AG08396 (cell line): ENCODE measurements around the gene TBC1D5.

Experiments
- DNase-seq: peaks from one replicate; pipeline ENCODE4 v3.0.0; 2012; ENCODE audit warnings: low spot score, mixed read lengths

Gene TBC1D5

GRCh38 chr3:17349093-17349492 is 393.3 kb downstream of the TBC1D5 start:
- DNase-seq = no peak

- no peak for DNase-seq
Measured at GRCh38 chr3:17342119-17342518, 400.3 kb downstream of the TBC1D5 start.

- no peak for DNase-seq
Measured at GRCh38 chr3:17340693-17341092, 401.7 kb downstream of the TBC1D5 start.

DNA sequence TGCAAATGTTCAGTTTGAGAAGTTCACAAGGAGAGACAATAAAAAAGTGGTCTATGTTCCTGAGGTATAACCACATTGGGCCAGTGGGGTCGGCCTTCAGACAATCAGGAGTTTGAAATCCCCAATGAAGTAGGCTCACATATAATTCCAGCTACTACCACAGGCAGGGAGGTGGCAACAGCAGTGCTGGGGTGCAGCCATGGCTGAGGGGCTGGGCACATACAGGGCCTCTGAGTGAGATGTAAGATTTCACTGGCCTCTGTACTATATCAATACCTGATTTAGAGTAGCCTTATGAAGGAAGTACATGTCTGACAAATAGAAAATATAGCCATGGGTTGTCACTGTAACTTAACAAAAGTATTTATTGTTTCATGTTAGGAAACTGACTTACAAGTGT is 402.2 kb downstream of the TBC1D5 start:
- DNase-seq = no peak

GRCh38 chr3:17339132-17339575 is 403.3 kb downstream of the TBC1D5 start:
- no peak for DNase-seq

GRCh38 chr3:17336291-17336690 is 406.1 kb downstream of the TBC1D5 start:
- DNase-seq = no peak

DNA sequence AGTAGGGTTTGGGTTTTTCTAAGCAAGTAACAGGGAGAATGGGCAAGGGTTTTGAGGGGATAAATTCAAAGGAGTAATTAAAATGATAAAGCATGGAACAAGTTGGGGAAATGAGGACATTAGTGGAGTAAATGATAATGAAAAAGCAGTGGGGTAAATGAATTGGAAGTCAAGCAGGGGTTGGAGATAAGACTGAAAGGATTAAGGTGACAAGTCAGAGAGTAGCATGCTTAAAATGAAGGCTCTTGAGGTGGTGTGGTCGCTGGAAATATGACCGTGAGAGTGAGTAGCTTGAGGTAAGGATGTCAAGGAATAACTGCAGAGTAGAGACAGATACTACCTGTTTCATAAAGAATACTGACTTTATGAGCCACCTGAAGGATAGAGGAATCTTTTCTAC is 408.5 kb downstream of the TBC1D5 start:
- no peak for DNase-seq

DNA sequence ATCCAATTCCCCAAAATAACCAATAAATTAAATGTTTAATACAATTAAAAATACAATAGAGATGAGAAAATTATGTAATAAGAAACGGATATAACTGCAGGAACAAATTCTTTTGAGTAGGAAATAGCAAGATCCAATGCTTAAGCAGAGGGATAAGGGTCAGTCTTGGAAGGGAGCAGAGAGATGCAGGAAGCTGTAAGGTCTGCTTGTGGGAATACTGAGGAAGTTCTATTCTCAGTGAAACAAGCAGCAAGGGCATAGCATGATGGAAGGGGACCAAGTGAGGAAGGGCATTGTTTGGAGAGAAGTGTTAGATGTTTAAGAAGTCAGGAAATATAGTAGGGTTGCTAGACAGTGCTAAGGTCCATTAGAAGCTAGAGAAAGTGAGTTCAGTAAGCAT is 409.0 kb downstream of the TBC1D5 start:
- DNase-seq = no peak

DNA sequence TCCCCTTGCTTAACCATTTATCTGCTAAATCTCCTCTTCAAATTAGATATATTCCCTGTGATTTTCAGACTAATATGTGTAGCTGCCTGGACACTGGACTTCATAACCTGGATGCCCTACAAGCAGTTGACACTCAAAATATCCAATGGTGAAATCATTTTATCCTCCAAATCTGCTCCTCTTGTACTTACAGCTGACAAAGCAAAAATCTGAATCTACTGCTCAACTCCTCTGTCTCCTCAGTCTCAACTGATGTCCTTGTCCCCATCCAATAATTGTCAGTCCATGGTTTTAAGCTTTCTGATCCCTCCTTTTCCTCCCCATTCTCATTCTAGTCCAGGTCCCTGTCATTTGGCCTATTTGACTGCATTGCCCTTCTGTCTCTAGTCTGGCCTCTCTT is 411.8 kb downstream of the TBC1D5 start:
- DNase-seq = no peak

DNA sequence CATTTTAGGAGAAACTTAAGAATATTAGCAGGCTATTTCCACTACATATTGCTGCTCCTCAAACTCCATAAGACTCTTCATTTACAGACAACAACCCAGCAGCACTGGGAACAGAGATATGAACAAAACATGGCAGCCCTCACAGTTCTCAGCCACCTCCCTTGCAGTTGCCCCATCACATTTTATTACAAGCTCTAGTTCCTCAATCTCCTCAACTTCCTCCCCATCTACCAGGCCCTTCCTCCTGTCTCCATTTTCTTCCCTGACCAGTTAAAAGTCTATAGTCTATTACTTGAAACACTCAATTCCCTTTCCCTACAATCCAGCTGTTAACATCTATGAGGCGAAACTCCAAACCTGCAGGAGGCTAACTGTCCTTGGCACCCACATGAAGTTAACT is 412.5 kb downstream of the TBC1D5 start:
- no peak for DNase-seq

DNA sequence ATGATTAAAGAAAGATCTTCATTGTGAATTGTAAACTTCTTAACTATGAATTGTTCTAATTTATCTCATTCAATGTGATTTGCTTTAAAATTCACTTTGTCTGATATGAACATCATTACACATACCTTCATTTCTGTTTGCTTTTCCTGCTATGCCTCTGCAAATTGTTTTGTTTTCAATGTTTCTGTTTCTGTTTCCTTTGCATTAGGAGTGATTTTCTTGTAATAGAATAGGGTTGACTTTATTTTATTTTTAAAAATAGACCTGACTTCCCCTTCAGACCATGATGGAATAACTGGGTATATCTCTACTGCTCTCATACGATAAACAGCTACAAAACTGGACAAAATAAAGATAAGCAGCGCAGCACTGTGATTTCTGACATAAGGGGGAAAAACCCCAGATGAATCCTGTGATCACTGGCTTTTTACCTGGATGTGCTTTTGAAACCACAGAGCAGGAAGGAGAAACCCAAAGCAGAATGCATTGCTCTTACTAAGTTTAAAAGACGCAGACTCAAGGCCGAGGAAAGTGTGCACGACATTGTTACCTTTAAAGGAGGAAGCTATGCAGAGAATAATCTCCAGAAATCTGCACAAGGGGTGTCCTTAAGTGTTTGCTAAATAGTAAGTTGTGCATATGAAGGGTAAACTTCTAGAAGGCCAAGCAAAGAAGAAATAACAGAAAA is 420.2 kb downstream of the TBC1D5 start:
- no peak for DNase-seq

GRCh38 chr3:17320266-17320665 is 422.2 kb downstream of the TBC1D5 start:
- DNase-seq = no peak

DNA sequence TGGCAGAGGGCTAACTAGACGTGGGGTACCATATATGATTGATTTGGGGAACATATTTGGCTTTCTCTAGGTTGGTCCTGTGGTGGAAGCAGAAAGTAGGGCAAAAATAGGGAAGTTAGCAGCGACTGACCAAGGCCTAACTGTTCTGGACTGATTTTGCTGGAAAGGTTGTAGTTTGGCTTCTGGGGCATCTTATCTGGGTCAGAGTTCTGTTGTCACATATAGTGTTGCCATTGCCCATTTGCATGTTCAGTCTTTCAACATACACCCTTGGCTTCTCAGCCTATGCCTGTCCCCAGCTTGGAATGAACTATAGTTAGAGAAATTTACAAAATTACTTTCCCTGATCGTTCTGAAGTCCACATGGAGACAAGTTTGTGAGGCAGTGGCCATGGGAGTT is 426.5 kb downstream of the TBC1D5 start:
- no peak for DNase-seq

- no peak for DNase-seq
Measured at GRCh38 chr3:17314171-17314570, 428.3 kb downstream of the TBC1D5 start.

GRCh38 chr3:17313746-17314145 is 428.7 kb downstream of the TBC1D5 start:
- no peak for DNase-seq

GRCh38 chr3:17310983-17311382 is 431.4 kb downstream of the TBC1D5 start:
- DNase-seq = no peak

DNA sequence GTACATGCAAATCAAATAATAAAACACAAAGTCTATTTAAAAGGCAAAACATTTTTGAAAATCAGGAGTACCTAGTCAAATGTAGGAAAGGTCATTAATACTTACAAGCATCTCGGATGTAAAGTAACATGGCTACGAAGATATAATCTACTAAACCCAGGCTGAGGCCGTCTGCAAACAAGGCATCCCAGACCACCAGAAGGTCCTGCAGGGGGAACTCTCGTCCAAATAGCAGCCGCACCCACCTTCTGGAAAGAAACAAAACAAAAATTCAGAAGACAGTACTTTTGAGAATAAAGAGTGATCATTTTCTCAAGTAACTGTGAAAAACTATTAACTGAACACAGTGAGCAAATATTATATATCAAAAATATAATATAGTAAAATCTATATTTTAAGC is 434.5 kb downstream of the TBC1D5 start:
- no peak for DNase-seq

DNA sequence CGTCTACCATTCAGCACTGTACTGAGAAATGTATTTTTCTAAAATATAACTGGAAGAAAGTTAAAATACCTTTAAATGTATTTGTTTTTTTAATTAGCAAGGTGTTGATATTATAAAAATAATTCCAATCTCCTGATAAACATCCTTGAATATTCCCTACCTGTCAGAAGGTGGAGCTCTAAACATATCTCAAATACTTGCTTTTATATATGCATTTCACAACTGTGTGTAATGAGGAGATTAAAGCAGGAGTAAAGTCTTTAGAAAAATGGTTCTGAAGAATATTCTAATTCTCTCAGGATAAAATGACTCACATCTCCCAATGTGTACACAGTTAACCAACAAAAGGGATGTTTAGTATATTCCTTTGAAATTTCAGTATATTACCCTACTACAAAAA is 434.9 kb downstream of the TBC1D5 start:
- DNase-seq = no peak

GRCh38 chr3:17304969-17305368 is 437.5 kb downstream of the TBC1D5 start:
- no peak for DNase-seq

GRCh38 chr3:17302774-17303173 is 439.7 kb downstream of the TBC1D5 start:
- peak; percentile 7 for DNase-seq

DNA sequence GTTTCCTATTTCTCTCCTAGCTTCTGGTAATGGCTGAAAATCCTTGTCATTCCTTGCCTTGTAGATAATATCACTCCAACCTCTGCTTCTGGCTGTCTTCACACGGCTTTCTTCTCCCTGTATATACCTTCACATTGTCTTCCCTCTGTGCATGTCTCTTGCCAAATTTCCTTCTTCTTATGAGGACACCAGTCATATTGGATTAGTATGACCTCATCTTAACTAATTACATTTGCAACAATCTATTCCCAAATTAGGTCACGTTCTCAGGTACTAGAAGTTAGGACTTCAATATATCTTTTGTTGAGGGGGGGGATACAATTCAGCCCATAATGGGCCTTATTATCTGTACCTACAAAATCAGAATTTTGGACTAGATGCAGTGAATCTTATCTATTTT is 440.3 kb downstream of the TBC1D5 start:
- DNase-seq = no peak

DNA sequence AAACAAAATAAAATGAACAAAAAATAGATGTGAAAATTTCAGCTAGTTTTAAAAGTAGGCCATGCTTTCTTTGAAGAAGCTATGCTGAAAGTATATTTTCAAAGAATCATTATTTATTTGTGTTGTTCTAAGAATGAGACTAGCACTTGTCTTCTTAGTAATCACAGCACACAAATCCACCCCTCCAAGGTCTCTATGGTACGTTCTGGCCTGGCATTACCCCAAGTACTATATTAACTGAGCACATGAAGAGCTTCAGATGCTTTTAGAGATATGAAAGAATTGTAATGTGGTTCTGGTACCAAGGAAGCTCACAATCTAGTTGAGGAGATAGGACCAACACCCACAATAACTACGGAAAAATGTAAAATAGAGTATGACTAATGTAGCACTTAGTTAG is 441.2 kb downstream of the TBC1D5 start:
- DNase-seq = no peak

DNA sequence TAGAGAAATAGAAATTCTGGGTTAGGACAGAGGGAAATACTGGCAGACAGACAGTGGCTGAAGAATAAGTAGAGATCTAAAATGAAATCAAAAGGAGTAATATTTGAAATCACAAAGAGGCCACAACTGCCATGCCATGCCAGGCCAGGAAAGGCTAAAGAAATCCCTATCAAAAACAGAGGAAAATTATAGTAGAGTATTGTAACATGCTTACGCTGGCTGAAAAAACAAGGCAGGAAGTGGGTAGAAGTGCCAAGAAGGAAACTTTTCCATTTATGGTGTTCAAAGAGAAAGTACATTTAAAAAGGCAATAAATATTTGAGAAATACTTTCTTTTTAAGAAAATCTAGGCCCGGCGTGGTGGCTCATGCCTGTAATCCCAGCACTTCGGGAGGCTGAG is 442.0 kb downstream of the TBC1D5 start:
- DNase-seq = no peak

- no peak for DNase-seq
Measured at GRCh38 chr3:17298038-17298437, 444.4 kb downstream of the TBC1D5 start.

- DNase-seq = no peak
Measured at GRCh38 chr3:17292556-17292955, 449.9 kb downstream of the TBC1D5 start.
